HEK293T (cell line): ENCODE results near the gene SNTB2.

Experiments
- CTCF ChIA-PET: fragments of 350-600 bp; formaldehyde crosslinking; extraction: SDS; loops from one replicate; lab custom pipeline; 2021; ENCODE audit warnings: antibody characterized with exemption, inconsistent platforms; lab: Yijun Ruan, JAX
- POLR2A ChIA-PET: fragments of 350-600 bp; formaldehyde crosslinking; extraction: SDS; loops from one replicate; lab custom pipeline; 2020; ENCODE audit warnings: antibody characterized with exemption, inconsistent platforms; lab: Yijun Ruan, JAX
- DNase-seq: peaks from one replicate; pipeline ENCODE4 v3.0.0; 2012; ENCODE audit warnings: mixed read lengths; ENCODE audit errors: extremely low spot score
- ARNT ChIP-seq: fragments of 450-650 bp; IDR thresholded peaks from 2 replicates; pipeline ENCODE4 v1.6.1; 2017; ENCODE audit warnings: mild to moderate bottlenecking
- BHLHE40 ChIP-seq: fragments of 450-650 bp; IDR thresholded peaks from 2 replicates; pipeline ENCODE4 v1.6.1; 2016; ENCODE audit warnings: mild to moderate bottlenecking, moderate library complexity, borderline replicate concordance
- CTBP1 ChIP-seq: fragments of 450-650 bp; IDR thresholded peaks from 2 replicates; pipeline ENCODE4 v1.6.1; 2016; ENCODE audit warnings: borderline replicate concordance
- ELF4 ChIP-seq: fragments of 450-650 bp; IDR thresholded peaks from 2 replicates; pipeline ENCODE4 v1.6.1; 2017; ENCODE audit warnings: antibody characterized with exemption
- FOXA1 ChIP-seq: fragments of 450-650 bp; IDR thresholded peaks from 2 replicates; pipeline ENCODE4 v1.6.1; 2016; ENCODE audit warnings: mild to moderate bottlenecking
- FOXK2 ChIP-seq: fragments of 450-650 bp; IDR thresholded peaks from 2 replicates; pipeline ENCODE4 v1.6.1; 2016; ENCODE audit warnings: mild to moderate bottlenecking
- FOXM1 ChIP-seq: fragments of 450-650 bp; IDR thresholded peaks from 2 replicates; pipeline ENCODE4 v1.6.1; 2017; ENCODE audit warnings: mild to moderate bottlenecking, borderline replicate concordance
- HDGF ChIP-seq: fragments of 450-650 bp; IDR thresholded peaks from 2 replicates; pipeline ENCODE4 v1.6.1; 2017; ENCODE audit warnings: antibody characterized with exemption, borderline replicate concordance
- L3MBTL2 ChIP-seq: fragments of 450-650 bp; conservative IDR thresholded peaks from 2 replicates; pipeline ENCODE4 v1.6.1; 2016; ENCODE audit warnings: mild to moderate bottlenecking
- LEF1 ChIP-seq: fragments of 450-650 bp; IDR thresholded peaks from 2 replicates; pipeline ENCODE4 v1.6.1; 2017; ENCODE audit warnings: mild to moderate bottlenecking, borderline replicate concordance
- NFRKB ChIP-seq: fragments of 450-650 bp; IDR thresholded peaks from 2 replicates; pipeline ENCODE4 v1.6.1; 2016; ENCODE audit warnings: mild to moderate bottlenecking, moderate library complexity
- PKNOX1 ChIP-seq: fragments of 450-650 bp; IDR thresholded peaks from 2 replicates; pipeline ENCODE4 v1.6.1; 2016
- SP1 ChIP-seq: fragments of 450-650 bp; IDR thresholded peaks from 2 replicates; pipeline ENCODE4 v1.6.1; 2017
- SUZ12 ChIP-seq: fragments of 450-650 bp; IDR thresholded peaks from 2 replicates; pipeline ENCODE4 v1.6.1; 2016; ENCODE audit warnings: mild to moderate bottlenecking
- TARDBP ChIP-seq: fragments of 450-650 bp; IDR thresholded peaks from 2 replicates; pipeline ENCODE4 v1.6.1; 2016
- ZNF384 ChIP-seq: fragments of 450-650 bp; IDR thresholded peaks from 2 replicates; pipeline ENCODE4 v1.6.1; 2016

The SNTB2 gene

GRCh38 chr16:69190046-69190588 lies 3.2 kb downstream of the SNTB2 start:
- POLR2A ChIA-PET: interaction anchor here (0.8 kb wide), 1 partner anchor 29 kb away, joined by 3 read pairs; no protein-coding TSS in a partner anchor
- no peak for DNase-seq
- CTCF ChIA-PET: interaction anchor here (0.5 kb wide), 1 partner anchor 111 kb away, joined by 3 read pairs; no protein-coding TSS in a partner anchor

GRCh38 chr16:69190598-69190997 lies 3.6 kb downstream of the SNTB2 start:
- CTCF ChIA-PET: interaction anchor here (0.5 kb wide), 1 partner anchor 111 kb away, joined by 3 read pairs; no protein-coding TSS in a partner anchor
- DNase-seq: no peak
- POLR2A ChIA-PET: interaction anchor here (0.8 kb wide), 1 partner anchor 30 kb away, joined by 3 read pairs; no protein-coding TSS in a partner anchor
- no peak for TF ChIP-seq NFRKB
- TF ChIP-seq CTBP1: no peak

More at GRCh38 chr16:69190046-69190588, 3.2 kb downstream of the SNTB2 start:
- TF ChIP-seq SP1: no peak
- TF ChIP-seq SUZ12: no peak
- TF ChIP-seq HDGF: no peak
- no peak for TF ChIP-seq FOXA1
- no peak for TF ChIP-seq ELF4
- TF ChIP-seq BHLHE40: no peak
- TF ChIP-seq NFRKB: no peak
- no peak for TF ChIP-seq ARNT
- no peak for TF ChIP-seq FOXM1

GRCh38 chr16:69191136-69191535 lies 4.2 kb downstream of the SNTB2 start:
- TF ChIP-seq L3MBTL2 (no peak), FOXM1 (no peak), ELF4 (no peak), ARNT (no peak), HDGF (no peak), TARDBP (no peak), SUZ12 (no peak), LEF1 (no peak), ZNF384 (peak; percentile 33; the same call in 1 of the 2 replicates)
- no peak for DNase-seq
- ChIA-PET POLR2A (no interaction called here), CTCF (no interaction called here)

GRCh38 chr16:69193855-69194254 lies 6.9 kb downstream of the SNTB2 start:
- CTCF ChIA-PET: interaction anchor here (0.7 kb wide), 1 partner anchor 9 kb away, joined by 5 read pairs; no protein-coding TSS in a partner anchor
- no peak for TF ChIP-seq BHLHE40
- TF ChIP-seq NFRKB: no peak
- TF ChIP-seq HDGF: no peak
- TF ChIP-seq ELF4: no peak
- TF ChIP-seq PKNOX1: no peak
- no peak for TF ChIP-seq TARDBP
- POLR2A ChIA-PET: no interaction called here
- no peak for DNase-seq

- TF ChIP-seq HDGF (no peak), PKNOX1 (no peak), L3MBTL2 (no peak), ZNF384 (no peak), LEF1 (no peak), ARNT (no peak), CTBP1 (no peak), FOXM1 (no peak), SUZ12 (no peak)
- ChIA-PET CTCF (no interaction called here), POLR2A (interaction anchor here (1.4 kb wide), 1 partner anchor 8 kb away, joined by 4 read pairs; the partner anchor contains the start of gene SNTB2)
- no peak for DNase-seq
These were observed 7.5 kb downstream of the SNTB2 start for GRCh38 chr16:69194488-69194887.

GRCh38 chr16:69195369-69196029 lies 8.5 kb downstream of the SNTB2 start:
- ChIA-PET POLR2A (interaction anchor here (1.4 kb wide), 1 partner anchor 9 kb away, joined by 4 read pairs; the partner anchor contains the start of gene SNTB2), CTCF (no interaction called here)
- TF ChIP-seq CTBP1 (no peak), L3MBTL2 (no peak), FOXA1 (no peak), NFRKB (no peak), PKNOX1 (no peak), LEF1 (no peak), HDGF (no peak), FOXK2 (no peak), TARDBP (no peak), ARNT (no peak), SUZ12 (no peak), SP1 (no peak)
- DNase-seq: no peak
